T-helper 22 cell (primary cell): Measurements from ENCODE around the gene C10orf90.
"Not testable (repeated sequence)": the region's sequence is repeated elsewhere in the genome, so short reads cannot be mapped to it uniquely, and the experiment has no call there.

Experiments
- DNase-seq: peaks from one replicate; pipeline ENCODE4 v3.0.0-alpha.2; 2020; ENCODE audit warnings: low read depth

C10orf90 gene

DNA sequence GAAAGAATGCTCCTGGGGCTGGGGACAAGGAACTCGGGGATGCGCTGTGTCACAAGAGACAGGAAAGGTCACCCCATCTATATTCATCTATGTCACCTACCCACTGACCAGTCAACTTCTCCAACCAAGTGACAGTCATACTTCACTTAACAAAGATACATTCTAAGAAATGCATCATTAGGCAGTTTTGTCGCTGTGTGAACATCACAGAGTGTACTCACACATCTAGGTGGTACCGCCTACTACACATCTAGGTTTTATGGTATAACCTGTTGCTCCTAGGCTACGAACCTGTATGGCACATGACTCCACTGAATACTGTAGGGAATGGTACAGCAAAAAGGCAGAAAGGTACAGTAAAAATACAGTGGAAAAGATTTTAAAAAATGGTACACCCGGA lies 278.4 kb downstream of the C10orf90 start:
- no peak for DNase-seq

DNA sequence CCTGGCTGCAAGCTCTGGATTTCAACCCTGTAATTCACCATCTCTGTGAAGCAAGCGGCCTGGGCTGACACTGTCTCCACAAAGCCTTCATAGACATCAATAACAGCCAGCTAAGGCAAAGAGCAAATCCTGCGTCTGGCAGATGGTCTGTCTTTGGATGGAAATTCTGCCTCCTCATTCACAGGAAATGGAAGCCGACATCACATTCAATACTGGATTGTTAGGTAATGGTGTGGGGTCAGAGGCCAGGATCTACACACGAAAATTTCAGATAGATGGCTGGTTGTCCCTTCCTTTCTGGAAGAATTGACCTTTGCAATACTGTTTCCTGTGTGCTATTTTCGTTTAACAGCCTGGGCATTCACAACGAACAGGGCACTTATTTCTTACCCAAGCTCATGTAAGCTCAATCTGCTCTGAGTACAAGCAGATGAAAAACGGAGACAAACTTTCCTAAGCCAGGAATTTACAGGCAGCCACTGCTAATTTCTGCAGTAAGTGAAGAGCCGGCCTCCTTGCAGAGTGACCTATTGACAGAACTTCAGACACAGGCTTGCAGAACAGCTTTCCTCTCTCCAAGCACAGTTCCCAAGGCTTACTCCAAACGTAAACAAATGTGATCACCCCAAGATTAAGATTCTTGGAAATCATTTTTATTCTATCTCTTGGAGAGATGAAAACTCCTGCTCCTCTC lies 279.2 kb downstream of the C10orf90 start:
- no peak for DNase-seq

GRCh38 chr10:126390324-126390723 lies 280.2 kb downstream of the C10orf90 start:
- DNase-seq, result no peak

DNA sequence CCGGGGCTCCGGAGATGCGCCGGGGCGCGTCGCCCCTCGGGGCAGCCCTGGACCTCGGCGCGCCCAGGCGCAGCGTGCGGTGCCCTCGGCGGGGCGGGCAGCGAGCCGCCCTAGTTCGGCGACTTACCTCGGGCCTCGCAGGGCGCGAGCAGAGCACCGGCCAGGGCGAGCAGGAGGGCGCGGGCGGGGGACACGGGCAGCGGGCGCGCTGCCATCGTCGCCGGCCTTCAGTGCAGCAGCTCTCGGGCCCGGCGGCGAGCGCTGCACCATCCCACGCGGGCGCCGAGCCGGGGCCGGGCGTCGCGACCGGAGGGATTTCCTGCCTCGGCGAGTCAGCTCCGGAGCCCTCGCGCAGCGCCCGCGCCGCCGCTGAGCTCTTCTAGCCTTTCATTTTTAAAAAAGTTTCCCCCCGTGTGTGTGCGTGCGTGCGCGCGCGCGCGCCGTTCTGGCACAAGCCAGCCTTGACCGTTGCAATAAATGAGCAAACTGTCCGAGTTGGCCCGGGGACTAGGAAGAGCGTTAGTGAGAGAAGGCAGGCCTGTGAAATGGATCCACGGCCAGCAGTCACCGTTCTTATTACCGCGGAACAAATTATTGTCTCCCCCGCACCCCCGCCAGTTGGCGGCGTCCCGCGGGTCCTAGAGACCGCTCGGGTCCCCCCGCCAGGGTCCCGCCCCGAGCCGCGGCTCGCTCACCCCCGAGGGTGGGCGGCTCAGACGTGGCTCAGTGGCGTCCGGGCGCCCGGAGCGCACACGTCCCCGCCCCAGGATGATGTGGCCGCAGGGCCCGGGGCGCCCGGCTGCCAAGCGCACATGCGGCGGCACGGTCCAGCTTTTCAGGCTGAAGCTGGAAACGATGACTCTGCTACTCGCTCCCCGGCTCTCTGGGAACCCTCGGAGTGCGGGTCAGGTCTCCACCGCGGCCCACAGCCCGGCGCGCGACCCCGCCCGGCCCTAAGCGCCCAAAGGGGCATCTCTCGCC lies 282.3 kb downstream of the C10orf90 start, which contains the start of gene ADAM12:
ADAM12 (minus strand) TSS at position 547 of the 981 bp plus-strand sequence; CDS start at position 215, 332 bp downstream.
- DNase-seq, result no peak

DNA sequence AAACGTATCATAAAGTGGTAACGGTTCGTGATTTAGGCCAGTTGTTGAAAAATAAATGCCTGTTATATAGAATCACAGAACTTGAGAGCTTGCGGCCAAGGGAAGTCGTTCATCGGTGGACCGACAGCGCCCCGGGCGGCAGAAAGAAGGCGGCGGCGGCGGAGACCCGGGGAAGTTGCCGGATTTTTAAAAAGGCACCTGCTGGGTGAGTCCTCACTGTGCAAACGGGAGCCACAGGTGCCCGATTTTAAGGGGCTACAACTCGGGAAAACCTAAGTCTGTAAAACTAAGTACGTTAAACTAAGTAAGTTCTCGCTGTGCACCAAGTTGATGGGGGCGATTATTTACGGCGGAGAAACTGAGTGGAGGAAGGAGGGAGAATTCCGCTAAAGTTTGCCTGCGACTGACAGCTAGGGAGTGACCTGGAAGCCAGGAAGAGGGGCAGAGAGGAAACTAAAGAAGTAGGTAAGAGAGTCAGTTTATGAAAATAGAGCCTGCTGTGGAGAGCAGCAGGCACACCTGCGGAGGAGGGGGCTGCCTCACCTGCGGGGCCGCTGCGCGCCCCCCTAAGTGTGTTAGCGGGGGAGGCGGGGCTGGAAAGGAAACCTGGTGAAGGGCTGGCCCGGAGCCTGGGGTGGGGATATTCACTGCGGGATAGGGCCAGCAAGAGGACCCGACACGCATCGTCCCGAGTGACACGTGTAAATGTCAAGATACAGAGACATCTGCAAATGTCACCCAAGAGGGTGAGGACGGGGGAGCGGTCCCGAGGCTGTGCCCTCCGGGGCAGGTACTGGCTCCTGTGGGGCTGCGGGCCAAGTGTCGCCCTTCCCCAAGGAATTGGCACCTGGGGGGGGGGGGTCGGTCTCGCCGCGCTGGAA lies 283.2 kb downstream of the C10orf90 start:
- no peak for DNase-seq

DNA sequence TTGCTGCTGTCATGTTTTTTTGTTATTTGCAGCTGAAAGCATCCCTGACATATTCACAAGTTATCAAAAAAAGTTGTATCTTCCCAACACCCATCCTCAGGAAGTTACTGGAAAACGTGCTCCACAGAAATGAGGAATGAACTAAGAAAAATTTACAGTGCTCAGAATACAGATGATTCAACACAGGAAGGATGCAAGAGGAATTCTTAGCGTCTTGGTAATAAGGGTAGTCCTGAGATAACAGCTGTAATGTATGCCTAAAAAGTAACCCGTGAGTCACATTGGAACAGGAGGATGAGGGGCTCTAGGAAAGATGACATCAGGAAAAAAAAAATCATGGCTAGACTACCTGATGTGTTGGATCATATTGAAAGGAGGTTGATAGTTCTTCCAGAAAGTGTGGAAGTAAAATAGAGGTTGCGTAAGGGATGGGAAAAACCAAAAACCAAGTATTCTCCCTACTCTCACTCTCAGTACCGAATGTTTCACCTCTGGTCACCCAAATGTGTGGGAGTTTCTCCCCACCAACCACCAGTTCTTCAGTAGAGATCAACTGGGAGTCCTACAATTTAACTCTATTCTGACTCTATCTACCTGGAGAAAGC lies 286.1 kb downstream of the C10orf90 start:
- DNase-seq, result no peak

DNA sequence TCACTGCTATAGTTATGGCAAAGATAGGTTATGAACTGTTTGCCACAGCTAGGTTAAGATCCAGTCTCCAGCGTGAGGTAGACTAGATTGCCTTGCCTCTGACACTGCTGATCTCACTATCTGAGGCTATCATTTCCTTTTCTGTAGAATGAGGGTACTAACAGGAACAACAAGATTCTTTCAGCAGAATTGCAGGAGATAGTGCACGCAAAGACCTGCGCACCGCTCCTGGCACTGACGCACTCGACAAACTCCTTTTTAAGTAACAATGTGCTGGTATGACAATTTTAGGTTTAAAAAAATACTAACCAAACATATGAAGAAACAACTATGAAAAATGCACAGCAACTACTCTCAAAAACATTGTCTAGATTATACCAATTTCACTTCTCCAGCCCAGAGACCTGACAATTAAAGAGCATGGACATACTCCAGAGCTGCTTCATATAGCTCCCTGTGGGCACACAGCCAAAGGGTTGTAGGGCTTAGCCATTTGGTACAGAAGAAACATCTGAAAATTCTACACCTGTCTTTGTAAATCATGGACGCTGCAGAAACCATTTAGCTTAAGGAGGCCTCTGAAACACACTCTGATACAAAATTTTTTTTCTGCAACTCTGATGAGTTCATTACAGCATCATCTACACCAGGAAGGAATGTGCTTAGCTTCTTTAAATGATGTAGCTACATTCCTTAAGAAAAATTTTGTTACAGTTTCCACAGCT lies 290.0 kb downstream of the C10orf90 start:
- DNase-seq, result no peak

- DNase-seq, result not testable (repeated sequence)
Measured at GRCh38 chr10:126379166-126379565, 291.3 kb downstream of the C10orf90 start.

GRCh38 chr10:126376956-126377355 lies 293.5 kb downstream of the C10orf90 start:
- no peak for DNase-seq

DNA sequence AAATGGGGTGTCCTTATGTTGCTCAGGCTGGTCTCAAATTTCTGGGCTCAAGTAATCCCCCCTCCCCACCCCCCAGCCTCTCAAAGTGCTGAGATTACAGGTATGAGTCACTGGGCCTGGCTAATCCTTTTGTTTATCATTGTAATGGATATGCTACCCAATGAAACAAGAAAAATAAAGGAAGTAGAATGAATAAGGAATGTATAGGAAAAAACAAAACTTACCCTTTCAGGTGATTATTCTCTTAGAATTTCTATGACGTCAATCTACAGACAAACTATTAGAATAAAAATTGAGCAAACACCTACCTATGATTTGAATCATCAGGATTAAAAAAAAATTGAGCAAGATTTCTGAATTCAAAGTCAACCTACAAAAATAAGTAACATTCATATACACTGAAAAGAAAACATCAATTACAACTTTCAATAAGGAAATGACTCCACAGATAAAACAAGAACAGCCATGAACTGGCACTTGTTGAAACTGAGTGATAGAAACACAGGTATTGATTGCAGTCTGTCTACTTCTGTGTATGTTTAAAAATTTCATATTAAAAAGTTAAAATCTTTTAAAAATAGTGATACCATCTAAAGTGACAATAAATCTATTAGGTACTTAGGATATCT lies 294.5 kb downstream of the C10orf90 start:
- no peak for DNase-seq

- no peak for DNase-seq
Measured at GRCh38 chr10:126375299-126375698, 295.2 kb downstream of the C10orf90 start.
